ENCODE results near the gene PNPLA2. TPM values are rescaled to one million over a fixed set of nuclear protein-coding genes. Genes with fewer than 3 reads are reported as not detected.

PNPLA2 gene
- polyA plus RNA-seq, 1 donor from 2014 or later: 51.1 TPM

GRCh38 chr11:865462-866430 lies 47.0 kb downstream of the PNPLA2 start:
- Mint-ChIP-seq H3K4me1 (no peaks in the 10 kb centered on the region), H3K4me3 (no peak overlapping the region), H3K27ac (no peak overlapping the region), H3K27me3 (no peaks in the 10 kb centered on the region), H3K9me3 (no peaks in the 10 kb centered on the region), H3K36me3 (no peaks in the 10 kb centered on the region)

GRCh38 chr11:866481-866880 lies 47.8 kb downstream of the PNPLA2 start:
- no peak overlapping the region for H3K27ac Mint-ChIP-seq
- no peak overlapping the region for H3K4me3 Mint-ChIP-seq
- H3K27me3 Mint-ChIP-seq: no peaks in the 10 kb centered on the region
- no peaks in the 10 kb centered on the region for H3K9me3 Mint-ChIP-seq
- no peaks in the 10 kb centered on the region for H3K36me3 Mint-ChIP-seq
- no peaks in the 10 kb centered on the region for H3K4me1 Mint-ChIP-seq

- Mint-ChIP-seq H3K27ac (no peak overlapping the region), H3K36me3 (no peaks in the 10 kb centered on the region), H3K27me3 (no peaks in the 10 kb centered on the region), H3K4me1 (no peaks in the 10 kb centered on the region), H3K4me3 (no peak overlapping the region), H3K9me3 (no peaks in the 10 kb centered on the region)
Observed at GRCh38 chr11:867856-868358, 49.2 kb downstream of the PNPLA2 start.

- Mint-ChIP-seq H3K4me1 (no peaks in the 10 kb centered on the region), H3K36me3 (no peaks in the 10 kb centered on the region), H3K27me3 (no peaks in the 10 kb centered on the region), H3K9me3 (no peaks in the 10 kb centered on the region), H3K27ac (no peak overlapping the region), H3K4me3 (no peak overlapping the region)
Observed at GRCh38 chr11:868394-868793, 49.7 kb downstream of the PNPLA2 start.

GRCh38 chr11:868802-869201 lies 50.1 kb downstream of the PNPLA2 start:
- H3K27me3 Mint-ChIP-seq: no peaks in the 10 kb centered on the region
- no peak overlapping the region for H3K4me3 Mint-ChIP-seq
- H3K9me3 Mint-ChIP-seq: no peaks in the 10 kb centered on the region
- peaks cover 0 to 2% (median 0%) of the 10 kb centered on the region in 3 donors for H3K4me1 Mint-ChIP-seq
- H3K27ac Mint-ChIP-seq: no peak overlapping the region
- peaks cover under 1% of the 10 kb centered on the region for H3K36me3 Mint-ChIP-seq

GRCh38 chr11:869399-870126 lies 50.8 kb downstream of the PNPLA2 start:
- no peak overlapping the region for H3K4me3 Mint-ChIP-seq
- H3K9me3 Mint-ChIP-seq: no peaks in the 10 kb centered on the region
- no peaks in the 10 kb centered on the region for H3K27me3 Mint-ChIP-seq
- no peak overlapping the region for H3K27ac Mint-ChIP-seq
- peaks cover 2% of the 10 kb centered on the region for H3K36me3 Mint-ChIP-seq
- peaks cover 0 to 2% (median 0%) of the 10 kb centered on the region in 3 donors for H3K4me1 Mint-ChIP-seq

GRCh38 chr11:870127-870413 lies 51.4 kb downstream of the PNPLA2 start:
- Mint-ChIP-seq H3K4me1 (peaks cover 0 to 2% (median 0%) of the 10 kb centered on the region in 3 donors), H3K4me3 (no peak overlapping the region), H3K27ac (no peak overlapping the region), H3K9me3 (no peaks in the 10 kb centered on the region), H3K27me3 (no peaks in the 10 kb centered on the region), H3K36me3 (peaks cover 2% of the 10 kb centered on the region)

- Mint-ChIP-seq H3K4me1 (peaks cover 0 to 2% (median 0%) of the 10 kb centered on the region in 3 donors), H3K36me3 (peaks cover 3% of the 10 kb centered on the region), H3K9me3 (no peaks in the 10 kb centered on the region), H3K4me3 (no peak overlapping the region), H3K27me3 (no peaks in the 10 kb centered on the region), H3K27ac (no peak overlapping the region)
Observed at GRCh38 chr11:870418-870817, 51.7 kb downstream of the PNPLA2 start.

- Mint-ChIP-seq H3K27ac (no peak overlapping the region), H3K4me1 (peaks cover 0 to 2% (median 0%) of the 10 kb centered on the region in 3 donors), H3K36me3 (peaks cover 5% of the 10 kb centered on the region), H3K9me3 (no peaks in the 10 kb centered on the region), H3K27me3 (no peaks in the 10 kb centered on the region), H3K4me3 (no peak overlapping the region)
Observed at GRCh38 chr11:871472-871871, 52.8 kb downstream of the PNPLA2 start.

GRCh38 chr11:872799-873198 lies 54.1 kb downstream of the PNPLA2 start:
- Mint-ChIP-seq H3K27me3 (no peaks in the 10 kb centered on the region), H3K4me3 (no peak overlapping the region), H3K4me1 (peaks cover 0 to 2% (median 0%) of the 10 kb centered on the region in 3 donors), H3K9me3 (no peaks in the 10 kb centered on the region), H3K27ac (no peak overlapping the region), H3K36me3 (peaks cover 5% of the 10 kb centered on the region)

- peaks cover 0 to 2% (median 0%) of the 10 kb centered on the region in 3 donors for H3K4me1 Mint-ChIP-seq
- H3K27me3 Mint-ChIP-seq: no peaks in the 10 kb centered on the region
- no peaks in the 10 kb centered on the region for H3K9me3 Mint-ChIP-seq
- no peak overlapping the region for H3K4me3 Mint-ChIP-seq
- peak overlapping the region in 1 of 3 donors; percentile 34 for H3K27ac Mint-ChIP-seq
- H3K36me3 Mint-ChIP-seq: peaks cover 5% of the 10 kb centered on the region
Observed at GRCh38 chr11:873706-874105, 55.0 kb downstream of the PNPLA2 start.

Other genes with a start within 250 kb of the PNPLA2 start
- 15.4 TPM for gene PHRF1, start 242.4 kb upstream of the PNPLA2 start, polyA plus RNA-seq
- 103 TPM for gene IRF7, start 203.0 kb upstream of the PNPLA2 start, polyA plus RNA-seq
- gene CDHR5, start 194.0 kb upstream of the PNPLA2 start, polyA plus RNA-seq: not detected
- gene SCT, start 191.7 kb upstream of the PNPLA2 start, polyA plus RNA-seq: not detected
- not detected for gene DRD4, start 181.6 kb upstream of the PNPLA2 start, polyA plus RNA-seq
- 25.6 TPM for gene DEAF1, start 123.7 kb upstream of the PNPLA2 start, polyA plus RNA-seq
- gene TMEM80, start 123.1 kb upstream of the PNPLA2 start, polyA plus RNA-seq: 35.6 TPM
- 17.3 TPM for gene EPS8L2, start 112.7 kb upstream of the PNPLA2 start, polyA plus RNA-seq
- 246 TPM for gene TALDO1, start 71.5 kb upstream of the PNPLA2 start, polyA plus RNA-seq
- gene GATD1, start 41.4 kb upstream of the PNPLA2 start, polyA plus RNA-seq: 30.7 TPM
- 0.99 TPM for gene CEND1, start 28.8 kb upstream of the PNPLA2 start, polyA plus RNA-seq
- gene SLC25A22, start 20.6 kb upstream of the PNPLA2 start, polyA plus RNA-seq: 9.5 TPM
- 6.4 TPM for gene PIDD1, start 13.7 kb upstream of the PNPLA2 start, polyA plus RNA-seq
- 4,588 TPM for gene RPLP2, start 8.9 kb upstream of the PNPLA2 start, polyA plus RNA-seq
- 20.0 TPM for gene CRACR2B, start 9.0 kb downstream of the PNPLA2 start, polyA plus RNA-seq
- gene CD151, start 14.0 kb downstream of the PNPLA2 start, polyA plus RNA-seq: 13.8 TPM
- gene POLR2L, start 23.6 kb downstream of the PNPLA2 start, polyA plus RNA-seq: 96.7 TPM
- gene TSPAN4, start 23.9 kb downstream of the PNPLA2 start, polyA plus RNA-seq: 2.1 TPM
- 47.5 TPM for gene CHID1, start 91.9 kb downstream of the PNPLA2 start, polyA plus RNA-seq
- gene AP2A2, start 107.0 kb downstream of the PNPLA2 start, polyA plus RNA-seq: 7.1 TPM
- not detected for gene MUC6, start 217.8 kb downstream of the PNPLA2 start, polyA plus RNA-seq

All from IgD-negative memory B cell (primary cell).